ENCODE results near the gene HOXB5.

The HOXB5 gene

DNA sequence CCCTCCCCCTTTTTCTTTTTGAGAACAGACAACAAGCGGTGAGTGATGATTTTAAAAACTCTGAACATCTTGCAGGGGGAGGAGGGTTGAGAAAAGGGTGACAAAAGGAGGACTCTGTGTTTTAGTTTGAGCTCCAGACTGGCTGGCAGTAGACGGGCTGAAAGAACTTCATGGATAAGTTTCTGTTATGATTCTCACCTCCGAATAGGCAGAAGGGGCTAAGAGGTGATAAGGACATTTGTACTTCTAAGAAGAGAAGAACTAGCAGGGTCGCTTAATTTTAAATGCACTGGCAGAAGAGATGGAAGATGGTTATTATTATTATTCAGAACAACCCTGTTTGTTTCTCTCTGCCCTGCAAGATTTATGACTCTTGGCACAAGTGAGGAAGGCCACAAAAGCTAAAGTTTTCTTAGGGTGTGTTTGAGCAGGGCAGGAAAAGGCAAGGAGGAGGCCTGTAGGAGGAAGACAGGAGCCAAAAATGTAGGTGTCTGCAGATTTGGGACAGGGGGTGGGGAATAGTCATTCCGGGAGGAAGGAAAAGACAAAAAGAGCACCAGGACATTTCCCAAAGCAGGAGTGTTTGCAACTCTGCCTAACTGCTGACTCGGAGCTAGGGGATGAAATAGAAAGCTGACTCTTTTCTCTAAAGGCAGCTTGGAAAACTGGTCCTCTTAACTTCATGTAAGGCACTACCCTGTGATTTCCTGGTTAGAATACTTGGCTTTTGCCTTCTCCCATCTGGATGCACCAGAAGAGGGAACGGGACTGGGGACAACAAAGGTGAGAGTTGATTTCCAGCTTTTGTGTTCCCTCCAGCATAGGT is 36.8 kb downstream of the HOXB5 start:
- DNase-seq = no peak

DNA sequence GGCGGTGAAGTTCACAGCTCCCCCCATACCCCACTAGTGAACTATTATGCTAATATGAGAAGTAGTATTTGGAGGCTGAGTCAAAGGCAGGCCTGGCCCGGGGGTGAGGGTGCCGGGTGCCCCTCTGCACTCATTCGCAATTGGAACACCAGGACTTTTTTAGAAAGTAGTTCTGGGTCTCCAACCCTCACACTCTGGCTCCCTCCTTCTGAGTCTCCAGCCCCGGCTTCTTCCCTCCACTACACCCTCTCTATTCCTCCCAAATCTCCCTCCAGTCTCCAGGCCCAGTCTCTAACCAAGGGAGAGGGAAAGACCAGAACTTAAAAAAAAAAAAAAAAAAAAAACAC is 37.4 kb downstream of the HOXB5 start:
- no peak for DNase-seq

DNA sequence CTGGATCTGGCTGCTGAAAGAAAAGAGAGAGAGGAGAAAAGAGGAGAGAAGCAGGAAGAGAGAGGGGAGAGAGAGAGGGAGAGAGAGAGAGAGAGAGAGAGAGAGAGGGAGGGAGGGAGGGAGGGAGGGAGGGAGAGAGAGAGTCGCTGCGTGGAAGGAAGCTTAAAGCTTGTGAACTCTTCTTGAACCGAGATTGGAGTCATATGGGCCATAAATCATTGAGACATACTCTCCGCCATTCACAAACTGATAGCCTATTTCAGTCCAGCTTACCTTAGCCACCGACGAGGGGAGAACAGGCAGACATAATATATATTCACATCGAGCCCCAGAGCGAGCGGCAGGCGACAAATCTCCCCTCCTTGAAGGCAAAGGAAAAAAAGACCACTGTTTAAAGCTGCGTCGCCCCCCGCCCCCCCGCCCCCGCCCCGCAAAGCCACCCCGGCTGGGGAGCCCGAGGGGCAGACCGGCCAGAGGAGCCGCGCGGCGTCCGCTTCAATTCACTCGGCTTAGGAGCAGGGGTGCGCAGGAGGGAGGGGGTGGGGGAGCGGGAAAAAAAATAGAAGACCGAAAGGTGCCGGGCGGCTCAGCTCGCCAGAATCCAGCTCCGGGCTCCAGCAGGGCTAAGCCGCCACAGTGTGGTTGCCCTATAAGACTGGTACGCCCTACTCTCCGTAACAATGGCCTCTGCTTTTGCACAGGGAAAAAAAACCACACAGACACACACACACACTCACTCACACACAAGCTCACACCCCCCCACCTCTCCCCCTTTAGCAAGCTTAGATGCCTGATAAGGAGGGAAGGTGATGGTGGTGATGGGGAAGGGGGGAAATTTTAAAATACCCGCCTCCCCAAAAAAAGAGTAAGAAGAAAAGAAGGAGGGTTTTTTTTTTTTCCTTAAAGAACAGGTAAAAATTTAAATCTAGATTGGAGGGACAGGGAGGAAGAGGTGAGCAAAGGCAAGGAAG is 38.0 kb downstream of the HOXB5 start:
- no peak for DNase-seq

DNA sequence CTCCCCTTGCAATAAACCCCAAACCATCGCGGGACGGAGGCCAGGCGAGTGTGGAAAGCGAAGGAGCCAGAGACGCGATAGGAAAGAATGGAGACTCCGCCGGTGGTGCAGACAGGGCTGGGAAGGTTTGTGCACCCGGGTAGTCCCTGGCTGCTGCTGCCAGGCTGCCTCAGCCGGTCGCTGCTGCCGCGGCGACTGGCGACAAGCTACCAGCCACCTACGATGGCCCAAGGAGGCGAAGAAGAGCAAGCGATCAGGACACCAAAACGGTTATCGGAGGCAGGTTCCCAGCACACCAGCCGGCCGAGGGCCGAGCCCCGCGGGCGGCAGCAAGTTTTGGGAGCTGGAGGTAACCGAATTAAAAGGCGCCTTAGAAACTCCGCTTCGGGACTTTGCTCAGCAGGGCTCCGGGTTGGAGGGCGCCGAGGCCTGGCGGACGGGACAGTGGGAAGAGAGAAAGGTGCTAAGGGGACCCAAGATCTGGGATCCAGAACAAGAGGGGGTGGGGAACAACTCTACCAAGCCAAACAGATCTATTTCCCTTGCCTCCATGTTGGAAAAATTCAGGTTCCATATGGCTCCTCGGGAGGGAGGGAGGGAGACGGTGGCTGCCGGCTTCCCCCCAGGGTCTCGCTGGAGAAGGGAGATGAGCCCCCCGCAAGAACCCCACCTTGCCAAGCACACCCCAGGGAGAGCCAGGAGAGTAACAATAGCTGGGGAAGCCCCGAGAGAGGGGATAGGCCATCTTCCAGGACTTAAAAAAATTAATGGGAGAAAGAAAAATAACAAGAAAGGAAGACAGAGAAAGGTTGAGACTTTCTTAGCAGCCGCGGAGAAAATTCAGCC is 38.9 kb downstream of the HOXB5 start:
- DNase-seq = no peak

DNA sequence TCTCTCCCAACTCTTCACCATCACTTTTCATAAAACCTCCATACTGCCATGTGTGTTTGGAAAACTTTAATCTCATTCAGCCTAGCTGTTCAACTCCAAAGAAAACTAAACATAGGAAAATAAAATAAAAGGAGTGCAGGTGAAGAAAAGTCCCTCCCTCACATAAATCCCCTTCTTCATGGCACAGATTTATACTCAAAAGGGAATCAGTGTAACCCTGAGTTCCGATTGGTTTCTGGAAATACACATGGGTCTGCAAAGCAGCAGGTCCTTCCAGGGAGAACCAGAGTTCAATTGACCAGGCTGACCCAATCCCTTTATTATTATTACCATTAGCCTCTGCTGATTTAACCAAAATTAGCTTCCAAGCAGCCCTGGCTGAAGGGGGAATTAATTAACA is 39.8 kb downstream of the HOXB5 start:
- DNase-seq = no peak

DNA sequence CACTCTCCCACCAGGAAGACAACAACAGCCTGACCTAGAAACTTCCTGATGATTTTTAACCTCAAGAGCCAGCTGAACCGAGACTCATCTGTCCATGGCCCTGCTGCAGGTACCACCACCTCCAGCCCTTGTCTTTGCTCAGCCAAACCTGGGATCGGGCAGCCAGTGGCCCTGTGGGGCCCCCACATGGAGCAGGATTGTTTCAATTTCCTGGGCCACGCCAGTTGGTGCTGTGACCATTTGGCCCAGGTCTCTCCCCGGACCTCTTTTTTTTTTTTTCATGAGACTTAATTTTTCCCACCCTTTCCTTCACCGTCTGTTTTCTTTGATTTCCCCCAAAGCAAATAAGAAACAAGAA is 40.4 kb downstream of the HOXB5 start:
- no peak for DNase-seq

DNA sequence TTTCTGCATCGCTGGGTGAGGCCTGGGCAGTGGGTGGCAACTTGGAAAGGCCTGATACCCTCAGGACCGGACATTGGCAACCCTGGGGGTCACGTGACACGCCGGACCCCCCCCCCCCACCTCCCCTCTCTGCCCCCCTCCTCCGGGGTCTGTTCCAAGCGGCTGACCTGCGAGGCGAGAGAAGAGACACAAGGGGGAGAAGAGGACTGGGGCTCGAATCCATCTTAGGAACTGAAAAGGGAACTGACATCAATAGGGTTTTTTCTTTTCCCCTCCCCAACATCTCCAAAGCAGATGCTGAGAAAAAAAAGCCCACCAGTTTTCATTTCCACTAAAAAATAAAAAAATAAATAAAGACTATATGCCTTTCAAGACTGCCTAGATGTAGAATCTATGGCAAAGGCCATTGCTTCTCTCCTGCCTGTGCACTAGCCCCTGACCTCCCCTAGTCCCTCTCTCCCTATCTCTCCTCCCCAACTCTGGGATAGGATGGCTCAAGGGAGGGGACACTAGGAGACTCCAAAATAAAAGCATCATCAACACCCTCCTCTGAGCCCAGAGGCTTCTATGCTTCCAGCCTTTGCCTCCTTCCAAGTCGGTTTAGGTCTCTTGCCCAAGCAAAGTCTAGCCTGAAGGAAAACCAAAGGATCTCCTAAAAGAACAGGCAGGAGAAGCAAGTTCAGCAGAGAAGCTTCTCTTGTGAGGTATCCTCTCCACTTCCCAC is 41.0 kb downstream of the HOXB5 start:
- no peak for DNase-seq

DNA sequence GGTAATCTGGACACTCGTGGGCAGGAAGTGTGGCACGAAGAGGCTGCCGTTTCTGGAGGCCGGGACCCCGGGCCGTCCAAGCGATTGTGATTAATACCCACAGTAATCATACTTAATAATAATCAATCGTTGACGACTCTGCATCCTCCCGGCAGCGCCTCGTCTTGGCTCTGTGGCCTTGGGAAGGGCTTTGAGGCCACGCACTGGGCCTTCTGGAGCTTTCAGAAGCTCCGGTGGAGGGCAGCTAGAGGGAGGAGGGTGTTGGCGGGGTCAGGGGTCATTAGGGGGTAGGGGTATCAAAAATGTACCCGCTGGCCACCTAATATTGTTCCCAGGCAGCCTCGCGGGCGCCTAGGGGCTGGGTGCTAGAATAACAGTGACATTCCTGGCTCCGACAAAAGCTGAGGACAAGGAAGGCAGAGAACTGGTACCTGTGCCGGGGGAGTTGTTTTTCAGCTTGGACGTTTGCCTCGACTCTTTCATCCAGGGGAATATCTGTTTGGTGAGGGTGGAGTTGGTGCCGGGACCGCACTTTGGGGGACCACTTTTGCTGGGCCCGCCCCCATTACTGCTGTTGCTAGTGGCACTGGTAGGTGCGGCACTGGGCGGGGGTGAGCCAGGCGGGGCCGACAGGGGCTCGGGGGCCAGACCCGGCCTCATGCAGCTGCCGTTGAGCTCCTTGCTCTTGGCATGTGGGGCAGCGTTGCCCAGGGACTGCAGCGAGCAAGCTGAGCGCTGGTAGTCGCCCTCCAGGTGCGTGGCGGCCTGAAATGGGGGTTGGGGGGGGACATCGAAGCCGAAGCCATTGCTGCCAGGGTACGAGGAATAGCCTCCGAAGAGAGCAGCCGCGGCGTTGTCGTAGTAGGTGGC is 41.7 kb downstream of the HOXB5 start:
- no peak for DNase-seq

DNA sequence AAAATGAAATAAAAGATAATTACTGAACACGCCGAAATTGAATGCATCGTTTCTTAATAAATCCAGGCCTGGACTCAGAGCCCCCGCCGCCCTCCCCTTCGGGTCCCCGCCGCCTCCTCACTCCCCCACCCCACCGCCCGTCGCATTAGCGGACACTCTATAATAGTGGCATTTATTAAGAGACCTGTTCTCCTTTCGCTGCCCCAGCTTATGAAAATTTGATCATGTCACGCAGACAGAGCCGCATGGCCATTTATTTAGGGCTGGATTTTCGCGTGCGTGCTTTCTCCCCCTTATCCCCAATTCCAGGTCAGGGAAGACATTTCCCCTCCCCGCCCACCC is 42.4 kb downstream of the HOXB5 start:
- no peak for DNase-seq

DNA sequence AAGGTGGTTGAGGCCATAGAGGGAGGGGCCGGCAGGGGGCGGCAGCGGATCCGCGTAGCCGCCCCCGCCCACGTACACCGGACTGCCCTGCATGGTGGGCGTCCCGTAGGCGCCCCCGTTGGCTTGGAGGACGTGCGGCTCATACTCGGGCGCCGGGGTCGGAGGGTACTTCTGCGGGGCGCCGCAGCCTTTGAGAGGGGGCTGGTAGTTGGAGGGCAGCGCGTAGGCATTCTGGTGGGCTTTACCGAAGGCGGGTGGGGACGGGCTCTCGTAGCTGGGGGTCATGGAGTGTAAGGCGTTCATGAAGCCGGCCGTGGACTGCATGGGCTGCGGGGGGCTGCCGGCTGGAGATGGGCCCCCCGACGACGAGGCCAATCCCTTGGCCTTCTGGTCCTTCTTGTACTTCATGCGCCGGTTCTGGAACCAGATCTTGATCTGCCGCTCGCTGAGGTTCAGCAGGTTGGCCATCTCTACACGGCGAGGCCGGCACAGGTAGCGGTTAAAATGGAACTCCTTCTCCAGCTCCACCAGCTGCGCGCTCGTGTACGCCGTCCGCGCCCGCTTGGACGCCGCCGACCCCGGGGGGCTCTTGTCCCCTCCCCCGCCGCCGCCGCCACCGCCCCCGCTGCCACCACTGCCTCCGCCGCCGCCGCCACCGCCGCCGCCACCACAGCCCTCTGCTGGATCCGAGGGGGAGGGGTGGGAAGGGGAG is 42.9 kb downstream of the HOXB5 start:
- no peak for DNase-seq

DNA sequence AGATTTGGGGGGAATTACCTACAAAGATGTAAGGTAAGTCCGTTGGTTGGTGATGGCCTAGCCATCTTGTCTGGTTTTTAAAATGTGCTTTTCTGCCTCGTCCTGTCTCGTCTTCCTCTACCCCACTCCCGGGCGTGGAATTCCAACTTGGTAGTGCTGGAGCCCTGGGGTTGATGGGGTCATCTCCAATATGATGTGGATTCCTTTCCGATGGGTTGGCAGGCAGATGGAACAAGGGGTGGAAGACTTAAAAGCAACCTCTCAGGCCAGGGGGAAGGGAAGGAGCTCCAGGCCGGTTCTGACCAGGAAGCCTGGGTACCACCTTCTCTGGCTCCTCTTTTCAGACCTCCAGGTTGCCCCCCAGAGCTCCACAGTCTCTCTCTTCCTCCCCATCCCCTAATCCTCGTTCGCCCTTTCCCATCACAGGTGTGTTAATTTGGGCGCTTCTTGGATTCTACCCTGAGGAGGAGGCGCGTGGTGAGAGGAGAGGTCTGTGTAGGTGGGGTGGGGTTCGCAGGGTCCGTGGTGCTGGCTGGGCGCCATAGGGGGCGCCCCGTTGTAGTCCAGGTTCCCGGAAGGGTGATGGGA is 43.6 kb downstream of the HOXB5 start:
- no peak for DNase-seq

DNA sequence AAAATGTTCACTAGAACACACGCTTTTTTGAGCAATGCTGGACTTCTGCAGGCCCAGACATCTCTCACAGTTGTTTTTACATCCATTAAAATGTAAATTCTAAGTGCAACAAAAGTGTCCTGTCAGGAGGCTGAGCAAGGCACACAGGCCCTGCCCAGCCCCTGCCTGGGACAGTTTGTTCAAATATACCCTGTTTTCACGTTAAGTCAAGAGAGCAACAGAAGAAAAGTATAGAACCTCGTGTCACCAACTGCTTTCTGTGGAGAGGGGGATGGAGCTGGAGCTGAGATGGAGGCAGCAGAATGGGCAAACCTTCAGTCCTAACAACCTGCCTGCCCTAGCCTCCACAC is 44.3 kb downstream of the HOXB5 start:
- no peak for DNase-seq

DNA sequence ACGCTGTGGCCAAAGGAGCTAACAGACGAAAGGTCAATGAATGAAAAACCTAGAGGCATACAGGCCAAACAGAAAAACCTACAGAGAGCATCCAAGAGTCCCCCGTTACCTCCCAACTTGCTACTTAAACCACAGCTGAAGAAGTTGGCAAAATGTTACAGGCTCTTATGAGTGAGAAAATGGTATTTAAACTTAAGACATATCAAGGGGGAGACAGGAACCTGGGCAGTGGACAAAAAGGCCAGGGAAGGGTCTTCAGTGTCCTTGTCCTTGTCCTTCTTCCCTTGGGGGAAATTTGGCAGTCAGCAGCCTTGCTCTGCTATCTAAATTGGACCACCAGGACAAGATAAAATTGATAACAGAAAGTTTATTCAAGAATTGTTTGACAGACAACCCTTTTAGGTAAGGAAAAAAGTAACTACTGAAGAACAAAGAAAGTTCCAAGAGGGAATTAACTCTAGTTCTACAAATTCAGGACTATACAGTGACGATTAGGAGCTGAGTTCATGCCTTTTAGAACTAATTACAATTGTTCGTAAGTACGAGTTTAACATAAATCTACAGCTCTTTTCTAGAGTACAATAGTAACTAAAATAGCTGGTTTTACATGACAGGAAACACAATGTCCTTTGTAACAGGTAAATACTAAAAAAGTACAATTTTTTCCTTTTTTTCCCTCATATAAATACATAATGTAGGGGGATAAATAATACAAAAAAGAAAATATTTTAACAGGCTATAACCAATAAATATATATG is 44.9 kb downstream of the HOXB5 start:
- DNase-seq = no peak

DNA sequence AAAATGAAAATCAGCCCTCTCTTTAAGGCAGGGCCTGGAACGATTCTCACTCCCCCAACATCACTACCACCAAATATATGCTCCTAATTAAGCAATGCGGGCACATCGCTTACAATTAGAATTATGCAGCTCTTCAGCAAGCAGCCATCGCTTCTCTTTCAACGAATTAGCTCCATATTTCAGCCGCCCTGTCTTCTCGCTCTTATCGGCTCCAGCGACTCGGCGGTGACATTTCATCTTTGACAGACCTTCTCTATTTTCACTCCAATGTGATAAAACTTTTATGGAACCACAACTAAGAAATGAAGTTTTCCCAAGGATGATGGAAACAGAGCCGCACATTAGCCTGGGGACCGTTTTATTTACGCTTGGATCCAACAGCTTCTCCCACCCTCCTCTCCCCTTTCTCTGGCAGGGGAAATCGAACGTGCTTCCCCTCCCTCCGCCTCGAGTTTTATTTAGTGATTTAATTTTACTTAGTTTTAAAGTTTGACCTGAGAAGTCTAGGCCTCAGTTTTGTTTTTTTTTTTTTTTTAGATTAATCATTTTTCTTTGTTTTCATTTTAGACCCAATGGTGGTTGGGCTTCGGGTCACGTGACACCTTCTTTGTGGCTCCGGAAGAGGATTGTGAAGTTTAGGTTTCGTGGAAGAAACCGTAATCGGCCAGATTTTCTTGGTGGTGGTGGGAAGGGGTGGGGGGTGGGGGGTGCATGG is 45.6 kb downstream of the HOXB5 start:
- DNase-seq = peak; percentile 39 to 43

DNA sequence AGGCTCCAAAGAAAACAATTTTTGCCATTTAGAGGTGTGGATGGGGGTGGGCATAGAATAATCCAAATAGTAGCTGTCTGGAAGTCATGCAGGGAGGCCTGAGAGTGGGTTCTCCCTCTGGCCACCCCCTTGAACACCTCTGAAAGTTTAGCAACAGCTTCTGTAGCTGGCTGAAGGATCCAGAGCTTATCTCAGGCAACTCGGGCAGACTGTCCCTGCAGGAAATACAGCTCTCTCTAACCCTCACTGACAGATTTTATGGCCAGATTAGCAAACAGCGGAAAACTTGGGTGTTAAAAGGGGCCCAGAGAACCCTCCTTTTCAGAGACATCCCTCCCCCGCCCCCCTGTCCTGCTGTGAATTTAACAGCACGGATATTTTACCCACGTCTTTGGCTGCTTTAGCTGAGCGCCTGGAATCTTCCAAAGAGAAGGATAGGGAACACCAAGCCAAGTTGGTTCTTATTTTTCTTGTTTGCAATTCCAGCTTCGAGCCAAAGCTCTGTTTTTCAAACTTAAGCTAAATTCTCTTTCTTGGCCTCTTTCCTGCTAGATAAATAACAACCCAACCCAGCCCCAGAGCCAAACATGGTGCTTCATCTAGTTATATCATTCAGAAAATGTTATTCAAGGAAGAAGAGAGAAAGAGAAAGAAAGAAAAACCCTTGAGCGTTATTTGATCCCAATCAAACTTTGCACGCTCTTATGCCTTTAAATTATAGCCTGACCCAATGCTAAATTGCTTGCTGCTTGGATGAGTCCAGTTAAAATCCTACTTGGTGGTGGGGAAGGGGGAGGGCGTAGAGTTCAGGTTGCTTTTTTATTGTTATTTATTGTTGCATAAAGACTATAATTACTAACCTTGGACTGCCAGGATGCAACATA is 46.4 kb downstream of the HOXB5 start:
- no peak for DNase-seq

DNA sequence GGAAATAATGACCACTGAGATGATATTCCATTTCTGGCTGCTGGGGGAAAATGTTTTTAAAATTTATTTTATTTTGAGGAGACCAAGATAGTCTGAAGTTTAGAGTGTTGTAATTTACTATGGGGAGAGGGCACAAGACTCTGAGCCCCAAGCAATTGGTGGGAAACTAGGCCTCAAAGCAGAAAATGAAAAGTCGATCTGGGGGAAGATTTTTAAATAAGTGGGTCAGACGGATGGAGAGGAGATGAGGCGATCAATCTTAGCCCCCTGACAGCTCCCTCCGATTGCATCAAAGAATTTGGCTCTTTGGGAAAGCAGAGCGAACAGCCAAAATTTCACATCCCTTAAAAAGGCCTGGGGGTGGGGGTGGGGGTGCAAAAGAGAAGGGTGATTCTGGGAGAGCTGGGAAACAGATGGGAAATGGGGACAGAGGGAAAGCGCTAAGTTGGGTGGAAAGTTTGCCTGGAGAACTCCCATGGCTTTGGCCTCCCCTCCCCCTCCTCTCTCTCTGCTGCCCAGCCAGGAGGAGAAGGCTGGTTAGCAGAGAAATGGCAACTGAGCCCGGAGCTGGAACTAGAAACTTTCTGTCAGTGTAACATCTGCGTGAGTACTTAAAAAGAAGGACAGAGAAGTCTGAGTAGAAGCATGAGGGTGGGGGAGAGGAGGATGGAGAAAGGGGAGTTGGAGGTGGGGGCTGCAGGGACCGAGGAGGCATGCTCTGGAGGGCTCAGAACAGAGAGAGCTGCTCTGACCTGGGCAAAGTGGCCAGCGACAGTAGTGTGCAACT is 47.2 kb downstream of the HOXB5 start:
- DNase-seq = no peak

DNA sequence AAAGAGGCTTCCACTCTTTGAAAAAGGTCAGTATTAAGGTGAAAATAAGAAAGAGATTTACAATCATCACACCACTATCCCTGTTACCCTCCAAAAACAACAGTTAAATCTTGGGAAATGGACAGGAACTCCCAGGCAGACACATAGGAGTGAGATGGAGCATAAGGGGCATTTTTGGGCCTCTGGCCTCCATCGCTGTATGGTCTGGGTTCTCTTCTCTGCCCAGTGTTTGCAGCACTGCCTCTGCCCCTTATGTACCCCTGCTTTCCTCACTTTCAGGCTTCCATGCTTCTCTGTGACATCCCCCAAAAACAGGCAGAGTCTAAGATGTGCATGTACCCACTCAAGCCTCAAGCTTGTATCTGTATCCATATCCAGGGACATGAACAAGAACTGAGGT is 48.0 kb downstream of the HOXB5 start:
- DNase-seq = no peak

Data from activated CD4-positive, alpha-beta T cell treated with anti-CD3 and anti-CD28 coated beads for 4 hours (primary cell).